ENCODE results near the gene SEMA4G. TPM values are rescaled to one million over a fixed set of nuclear protein-coding genes. Genes with fewer than 3 reads are reported as not detected.

Gene SEMA4G
- 6.9 to 8.5 TPM (median 7.8 TPM) in 5 replicates for total RNA-seq (2022; extraction: Qiagen RNA extraction)

DNA sequence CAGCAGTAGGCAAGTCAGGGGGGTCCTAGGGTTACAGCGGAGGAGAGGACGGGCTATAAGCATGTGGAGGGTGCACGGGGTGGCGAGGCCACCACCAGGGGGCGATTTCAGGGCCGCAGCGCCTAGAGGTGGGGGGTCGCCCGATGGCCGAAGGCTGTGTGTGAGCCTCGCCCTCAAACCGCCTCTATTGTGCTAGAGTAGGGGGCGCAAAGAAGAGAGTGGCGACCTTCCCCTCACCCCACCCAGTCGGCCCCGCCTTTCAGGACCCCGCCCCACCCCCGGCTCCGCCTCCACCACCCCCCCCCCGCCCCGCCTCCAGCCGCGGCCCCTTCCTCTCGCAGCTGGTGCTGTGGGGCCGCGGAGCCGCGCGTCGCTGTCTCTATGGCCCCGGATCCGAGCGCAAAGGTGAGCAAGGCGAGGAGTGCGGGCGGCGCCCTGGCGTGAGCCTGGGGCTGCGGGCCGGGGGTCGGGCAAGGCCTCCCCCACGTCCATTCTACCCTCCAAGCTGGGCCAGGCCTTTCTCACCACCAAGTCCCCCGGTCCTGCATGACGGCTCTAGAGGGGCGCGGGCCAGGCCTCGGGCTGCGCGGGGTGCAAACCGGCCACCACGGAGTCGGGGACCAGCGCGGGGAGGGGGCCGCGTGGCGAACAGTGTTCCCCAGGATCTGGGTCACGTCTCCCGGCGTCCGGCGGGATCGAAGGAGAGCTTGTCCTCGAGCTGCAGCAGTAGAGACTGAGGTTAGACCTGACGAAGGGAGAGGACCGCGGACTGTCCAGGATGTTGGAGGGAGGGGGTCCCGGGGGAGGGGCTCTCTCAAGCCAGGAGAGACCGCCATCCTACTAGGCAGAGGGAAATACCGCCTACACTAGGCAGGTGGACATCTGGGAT lies at the start of gene SEMA4G:
Gene SEMA4G, plus strand, starts transcription at position 318 of the 889 bp plus-strand sequence. CDS start 3,409 bp downstream, outside the sequence.

GRCh38 chr10:100986952-100987684 lies 17.8 kb downstream of the SEMA4G start, which contains the start of the genes MRPL43 and TWNK:
Gene MRPL43 (minus strand): TSS chr10:100987497. CDS start chr10:100987443, 54 bp downstream.
Gene TWNK (plus strand): TSS chr10:100987543. CDS start chr10:100988211, 668 bp downstream.

DNA sequence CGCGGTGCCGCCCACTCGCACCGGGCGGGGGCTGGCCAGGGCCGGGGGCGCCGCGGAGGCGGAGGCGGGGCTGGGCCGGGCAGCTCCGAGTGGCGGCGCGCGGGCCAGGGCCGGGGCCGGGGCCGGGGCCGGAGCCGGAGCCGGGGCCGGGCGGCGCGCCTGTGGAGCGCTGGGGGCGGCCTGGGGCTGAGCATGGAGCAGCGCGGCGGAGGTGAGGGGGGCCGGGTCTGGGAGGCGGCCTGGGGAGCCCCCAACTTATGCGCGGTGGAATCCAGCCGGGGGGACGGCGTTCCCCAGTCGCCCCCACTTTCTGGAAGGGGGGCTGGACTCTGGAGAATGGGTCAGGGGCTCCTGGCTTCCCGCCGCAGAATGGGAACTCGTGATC lies 30.4 kb downstream of the SEMA4G start, which contains the start of gene LZTS2:
Gene LZTS2, plus strand, starts transcription at position 67 of the 385 bp plus-strand sequence. CDS start 2,731 bp downstream, outside the sequence.

Other genes starting within 250 kb of the SEMA4G start
- 0.21 to 0.26 TPM (median 0.21 TPM) in 5 replicates for gene PAX2, start 223.9 kb upstream of the SEMA4G start, total RNA-seq (2022; extraction: Qiagen RNA extraction)
- gene SLF2, start 56.5 kb upstream of the SEMA4G start, total RNA-seq (2022; extraction: Qiagen RNA extraction) = 8.0 to 10.8 TPM (median 9.5 TPM) in 5 replicates
- gene MRPL43, start 18.0 kb downstream of the SEMA4G start, total RNA-seq (2022; extraction: Qiagen RNA extraction) = 72.5 to 96.0 TPM (median 93.9 TPM) in 5 replicates
- gene TWNK, start 18.0 kb downstream of the SEMA4G start, total RNA-seq (2022; extraction: Qiagen RNA extraction) = 34.1 to 46.2 TPM (median 36.9 TPM) in 5 replicates
- gene LZTS2, start 30.3 kb downstream of the SEMA4G start, total RNA-seq (2022; extraction: Qiagen RNA extraction) = 34.2 to 41.0 TPM (median 38.1 TPM) in 5 replicates
- 0.67 to 1.1 TPM (median 0.77 TPM) in 5 replicates for gene PDZD7, start 61.6 kb downstream of the SEMA4G start, total RNA-seq (2022; extraction: Qiagen RNA extraction)
- 40.5 to 52.6 TPM (median 46.1 TPM) in 5 replicates for gene SFXN3, start 61.7 kb downstream of the SEMA4G start, total RNA-seq (2022; extraction: Qiagen RNA extraction)
- 2.4 to 3.5 TPM (median 2.8 TPM) in 5 replicates for gene KAZALD1, start 92.5 kb downstream of the SEMA4G start, total RNA-seq (2022; extraction: Qiagen RNA extraction)
- gene TLX1, start 161.8 kb downstream of the SEMA4G start, total RNA-seq (2022; extraction: Qiagen RNA extraction) = not detected in 5 replicates

Data from A549 treated with Hydrocortisone at 1 μM for 4 hours (cell line).